Adipocyte (in vitro differentiated cells): ENCODE measurements around the gene MT1B.

ENCODE experiments used
- DNase-seq: peaks from one replicate; pipeline ENCODE4 v3.0.0-alpha.2; 2015; ENCODE audit warnings: low read depth
- H3K27me3 ChIP-seq: replicated peaks from 2 replicates; pipeline ENCODE4 v1.7.0; 2013; ENCODE audit warnings: mild to moderate bottlenecking, low read length, moderate library complexity; ENCODE audit not compliant: control insufficient read depth, insufficient read depth
- H3K36me3 ChIP-seq: 2 replicates; pipeline ENCODE4 v1.7.0; 2013; ENCODE audit warnings: low read length, mild to moderate bottlenecking, moderate library complexity; ENCODE audit not compliant: control insufficient read depth, insufficient read depth, severe bottlenecking
- H3K4me1 ChIP-seq: 2 replicates; pipeline ENCODE4 v1.7.0; 2013; ENCODE audit warnings: mild to moderate bottlenecking, low read length, moderate library complexity; ENCODE audit not compliant: control insufficient read depth, insufficient read depth
- H3K4me3 ChIP-seq: 2 replicates; pipeline ENCODE4 v1.7.0; 2013; ENCODE audit warnings: mild to moderate bottlenecking, low read length, moderate library complexity
- H3K9ac ChIP-seq: 2 replicates; pipeline ENCODE4 v1.7.0; 2013; ENCODE audit warnings: mild to moderate bottlenecking, low read length, moderate library complexity
- H3K9me3 ChIP-seq: 2 replicates; pipeline ENCODE4 v1.7.0; 2013; ENCODE audit warnings: mild to moderate bottlenecking, low read length, moderate library complexity; ENCODE audit not compliant: control insufficient read depth

The MT1B gene

DNA sequence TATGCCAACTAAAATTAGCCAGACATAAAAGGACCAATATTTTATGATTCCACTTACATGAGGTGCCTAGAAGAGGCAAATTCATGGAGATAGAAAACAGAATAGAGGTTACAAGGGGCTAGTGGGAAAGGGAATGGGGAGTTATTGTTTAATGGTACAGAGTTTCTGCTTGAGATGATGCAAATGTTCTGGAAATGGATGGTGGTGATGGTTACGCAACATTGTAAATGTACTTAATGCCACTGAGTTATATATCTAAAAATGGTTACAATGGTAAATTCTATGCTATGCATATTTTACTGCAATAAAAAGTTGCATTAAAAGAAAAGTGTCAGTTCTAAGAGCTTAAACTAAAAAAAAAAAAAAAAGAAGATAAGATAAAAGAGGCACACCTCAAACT lies 48.5 kb downstream of the MT1B start:
- Histone ChIP-seq H3K27me3 (no peaks in the 10 kb centered on the region), H3K36me3 (no peaks in the 10 kb centered on the region), H3K9me3 (peaks cover 2% of the 10 kb centered on the region), H3K4me3 (no peak overlapping the region), H3K9ac (peak overlapping the region; percentile 9), H3K4me1 (peaks cover 7% of the 10 kb centered on the region)
- peak; percentile 51 for DNase-seq

DNA sequence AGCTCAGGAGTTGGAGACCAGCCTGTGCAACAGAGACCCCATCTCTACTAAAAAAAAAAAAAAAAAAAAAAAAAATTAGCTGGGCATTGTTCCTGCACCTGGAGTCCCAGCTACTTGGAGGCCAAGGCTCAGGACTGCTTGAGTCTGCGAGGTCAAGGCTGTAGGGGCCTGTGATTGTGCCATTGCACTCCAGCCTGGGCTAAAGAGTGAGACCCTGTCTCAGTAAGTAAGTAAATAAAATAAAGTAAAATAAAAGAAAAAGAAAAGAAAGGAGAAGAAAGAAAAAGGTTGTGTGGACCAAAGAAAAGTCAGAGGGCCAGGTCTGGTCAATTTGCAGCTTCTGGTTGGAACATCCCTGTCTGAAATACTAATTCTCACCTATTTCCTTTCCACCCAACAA lies 48.9 kb downstream of the MT1B start:
- H3K4me3 ChIP-seq: no peak overlapping the region
- peaks cover 2% of the 10 kb centered on the region for H3K9me3 ChIP-seq
- no peak for DNase-seq
- peaks cover 7% of the 10 kb centered on the region for H3K4me1 ChIP-seq
- no peaks in the 10 kb centered on the region for H3K27me3 ChIP-seq
- H3K36me3 ChIP-seq: no peaks in the 10 kb centered on the region
- H3K9ac ChIP-seq: no peak overlapping the region

DNA sequence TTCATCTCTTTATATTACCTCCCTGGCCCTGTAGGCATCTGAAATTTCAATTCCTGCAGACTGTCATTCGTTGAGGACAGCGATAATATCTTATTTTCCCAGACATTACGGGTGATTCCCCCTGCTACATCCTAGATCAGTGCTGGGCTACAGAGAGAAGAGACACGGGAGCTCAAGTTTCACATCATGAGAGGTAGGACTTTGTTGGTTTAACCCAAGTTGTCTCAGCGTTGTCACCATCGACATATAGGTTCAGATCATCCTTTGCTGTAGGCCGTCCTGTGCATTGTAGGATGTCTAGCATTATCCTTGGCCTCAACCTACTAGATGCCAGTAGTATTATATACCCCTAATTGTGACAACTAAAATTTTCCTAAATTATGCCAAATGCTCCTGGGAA lies 49.8 kb downstream of the MT1B start:
- no peak for DNase-seq

More for the DNA sequence above, 49.8 kb downstream of the MT1B start:
- Histone ChIP-seq H3K27me3 (no peaks in the 10 kb centered on the region), H3K9me3 (peaks cover 2% of the 10 kb centered on the region), H3K36me3 (no peaks in the 10 kb centered on the region), H3K4me1 (peaks cover 7% of the 10 kb centered on the region), H3K9ac (peak overlapping the region; percentile 44), H3K4me3 (no peak overlapping the region)
